Activated T-cell treated with anti-CD3 and anti-CD28 coated beads, Interleukin-2, amount 50 U/mL, for 24 hours (primary cell): ENCODE data around the gene GSTK1.
A peak's percentile ranks its signal among the peaks of the same experiment; 100 is the strongest.

Source experiments
- DNase-seq: peaks from one replicate; pipeline ENCODE4 v3.0.0-alpha.2; 2020
- H3K27ac Mint-ChIP-seq: 2 replicates; pipeline ENCODE4 v1.8.0; 2020; ENCODE audit warnings: mild to moderate bottlenecking, mixed read lengths
- H3K27me3 Mint-ChIP-seq: 2 replicates; pipeline ENCODE4 v1.8.0; 2020; ENCODE audit warnings: mixed read lengths
- H3K36me3 Mint-ChIP-seq: 2 replicates; pipeline ENCODE4 v1.8.0; 2020; ENCODE audit warnings: low read depth, mixed read lengths
- H3K4me1 Mint-ChIP-seq: 2 replicates; pipeline ENCODE4 v1.8.0; 2020; ENCODE audit warnings: low read depth, mixed read lengths
- H3K4me3 Mint-ChIP-seq: 2 replicates; pipeline ENCODE4 v1.8.0; 2020; ENCODE audit warnings: mild to moderate bottlenecking, moderate library complexity, mixed read lengths
- H3K9me3 Mint-ChIP-seq: 2 replicates; pipeline ENCODE4 v1.8.0; 2020; ENCODE audit warnings: mixed read lengths

Gene GSTK1

GRCh38 chr7:143230602-143231457, 32.4 kb upstream of the GSTK1 start:
- peaks cover 6% of the 10 kb centered on the region for H3K9me3 Mint-ChIP-seq
- no peak overlapping the region for H3K27ac Mint-ChIP-seq
- no peaks in the 10 kb centered on the region for H3K4me1 Mint-ChIP-seq
- no peak overlapping the region for H3K4me3 Mint-ChIP-seq
- H3K36me3 Mint-ChIP-seq, result no peaks in the 10 kb centered on the region
- DNase-seq, result no peak
- no peaks in the 10 kb centered on the region for H3K27me3 Mint-ChIP-seq

GRCh38 chr7:143233816-143234532, 29.3 kb upstream of the GSTK1 start:
- H3K4me3 Mint-ChIP-seq, result no peak overlapping the region
- H3K36me3 Mint-ChIP-seq, result no peaks in the 10 kb centered on the region
- H3K4me1 Mint-ChIP-seq, result no peaks in the 10 kb centered on the region
- no peaks in the 10 kb centered on the region for H3K27me3 Mint-ChIP-seq
- H3K27ac Mint-ChIP-seq, result no peak overlapping the region
- DNase-seq, result no peak
- H3K9me3 Mint-ChIP-seq, result peaks cover 21% of the 10 kb centered on the region

DNA sequence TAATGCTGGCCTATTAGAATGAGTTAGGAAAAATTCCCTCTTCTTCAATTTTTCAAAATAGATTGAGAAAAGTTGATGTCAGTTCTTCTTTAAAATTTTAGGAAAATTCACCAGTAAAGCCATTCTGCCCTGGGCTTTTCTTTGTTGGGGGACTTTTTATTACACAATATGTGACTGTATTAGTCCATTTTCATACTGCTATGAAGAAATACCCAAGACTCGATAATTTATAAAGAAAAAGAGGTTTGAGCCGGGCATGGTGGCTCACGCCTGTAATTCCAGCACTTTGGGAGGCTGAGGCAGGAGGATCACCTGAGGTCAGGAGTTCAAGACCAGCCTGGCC, 28.7 kb upstream of the GSTK1 start:
- Mint-ChIP-seq H3K27ac (no peak overlapping the region), H3K4me1 (no peaks in the 10 kb centered on the region)

DNA sequence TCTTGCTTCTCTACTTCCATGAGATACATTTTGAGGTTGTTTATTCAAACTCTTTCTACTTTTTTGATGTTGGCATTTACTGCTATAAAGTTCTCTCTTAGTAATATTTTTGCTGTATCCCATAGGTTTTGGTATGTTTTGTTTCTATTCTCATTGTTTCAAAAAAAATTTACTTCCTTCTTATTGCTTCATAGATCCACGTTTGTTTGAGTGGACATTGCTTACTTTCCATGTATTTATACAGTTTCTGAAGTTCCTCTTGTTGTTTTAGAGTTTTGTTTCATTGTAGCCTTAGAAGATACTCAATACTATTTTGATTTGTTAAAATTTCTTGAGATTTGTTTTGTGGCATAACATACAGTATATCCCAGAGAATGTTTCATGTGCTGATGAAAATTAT, 27.7 kb upstream of the GSTK1 start:
- Mint-ChIP-seq H3K4me3 (no peak overlapping the region), H3K36me3 (no peaks in the 10 kb centered on the region), H3K27me3 (no peaks in the 10 kb centered on the region), H3K4me1 (peaks cover 5% of the 10 kb centered on the region), H3K9me3 (peaks cover 21% of the 10 kb centered on the region), H3K27ac (no peak overlapping the region)
- DNase-seq, result no peak

More for the DNA sequence above, 28.7 kb upstream of the GSTK1 start:
- no peak for DNase-seq
- no peak overlapping the region for H3K4me3 Mint-ChIP-seq
- no peaks in the 10 kb centered on the region for H3K27me3 Mint-ChIP-seq
- peaks cover 21% of the 10 kb centered on the region for H3K9me3 Mint-ChIP-seq
- no peaks in the 10 kb centered on the region for H3K36me3 Mint-ChIP-seq

DNA sequence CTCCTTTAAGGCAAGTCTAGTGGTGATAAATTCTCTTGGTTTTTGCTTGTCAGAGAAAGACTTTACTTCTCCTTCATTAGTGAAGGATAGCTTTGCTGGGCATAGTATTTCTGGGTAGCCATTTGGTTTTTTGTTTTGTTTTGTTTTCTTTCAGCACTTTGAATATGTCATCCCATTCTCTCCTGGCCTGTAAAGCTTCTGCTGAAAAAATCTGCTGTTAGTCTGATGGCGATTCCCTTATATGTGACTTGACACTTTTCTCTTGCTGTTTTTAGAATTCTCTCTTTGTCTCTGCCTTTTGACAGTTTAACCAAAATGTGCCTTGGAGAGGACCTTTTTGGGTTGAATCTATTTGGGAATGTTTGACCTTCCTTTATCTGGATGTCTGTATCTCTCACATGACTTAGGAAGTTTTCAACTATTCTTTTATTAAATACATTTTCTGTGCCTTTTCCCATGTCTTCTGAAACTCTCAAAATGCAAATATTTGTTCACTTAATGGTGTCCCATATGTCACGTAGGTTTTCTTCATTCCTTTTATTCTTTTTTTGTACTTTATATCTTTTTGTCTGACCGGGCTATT, 26.7 kb upstream of the GSTK1 start:
- Mint-ChIP-seq H3K36me3 (no peaks in the 10 kb centered on the region), H3K27ac (no peak overlapping the region), H3K4me1 (peaks cover 10% of the 10 kb centered on the region), H3K4me3 (no peak overlapping the region), H3K27me3 (no peaks in the 10 kb centered on the region), H3K9me3 (peaks cover 21% of the 10 kb centered on the region)
- DNase-seq, result no peak

GRCh38 chr7:143237366-143237765, 25.9 kb upstream of the GSTK1 start:
- H3K27ac Mint-ChIP-seq, result no peak overlapping the region

DNA sequence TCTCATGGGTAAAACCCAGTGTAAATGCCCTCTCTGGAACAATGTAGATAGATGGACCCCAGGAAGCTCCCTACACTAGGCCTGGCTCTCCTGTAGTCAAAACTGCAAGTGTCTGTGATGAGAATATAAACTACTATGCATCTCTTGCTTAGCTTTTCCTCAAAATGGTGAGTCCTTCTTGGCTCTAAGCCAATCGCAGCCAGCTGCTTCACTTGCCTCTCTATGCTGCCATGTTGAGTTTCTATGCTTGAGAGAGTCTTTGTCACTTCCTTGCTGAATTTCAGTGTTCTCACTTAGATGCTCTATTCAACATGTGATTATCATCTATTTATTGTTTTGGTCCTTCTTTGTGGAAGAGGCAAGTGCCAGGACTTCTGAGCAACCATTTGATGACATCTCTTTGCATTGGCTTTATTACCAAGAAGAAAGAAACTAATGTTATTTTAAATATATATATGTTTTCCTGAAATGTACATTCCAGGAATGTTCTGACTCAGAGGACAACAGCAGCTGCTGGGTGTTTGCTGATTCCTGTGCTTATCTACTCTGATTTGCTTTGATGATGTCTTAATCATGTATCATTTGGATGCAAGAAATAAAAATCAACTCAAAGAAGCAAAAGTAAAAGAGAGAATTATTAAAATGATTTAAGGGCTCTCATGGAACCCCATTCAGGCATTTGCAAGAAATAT, 24.8 kb upstream of the GSTK1 start:
- Mint-ChIP-seq H3K4me1 (peaks cover 11% of the 10 kb centered on the region), H3K36me3 (no peaks in the 10 kb centered on the region), H3K9me3 (peaks cover 21% of the 10 kb centered on the region), H3K27me3 (no peaks in the 10 kb centered on the region), H3K27ac (no peak overlapping the region), H3K4me3 (no peak overlapping the region)
- no peak for DNase-seq

More at GRCh38 chr7:143237366-143237765, 25.9 kb upstream of the GSTK1 start:
- Mint-ChIP-seq H3K27me3 (no peaks in the 10 kb centered on the region), H3K4me3 (no peak overlapping the region), H3K36me3 (no peaks in the 10 kb centered on the region), H3K9me3 (peaks cover 21% of the 10 kb centered on the region), H3K4me1 (peaks cover 10% of the 10 kb centered on the region)
- no peak for DNase-seq

DNA sequence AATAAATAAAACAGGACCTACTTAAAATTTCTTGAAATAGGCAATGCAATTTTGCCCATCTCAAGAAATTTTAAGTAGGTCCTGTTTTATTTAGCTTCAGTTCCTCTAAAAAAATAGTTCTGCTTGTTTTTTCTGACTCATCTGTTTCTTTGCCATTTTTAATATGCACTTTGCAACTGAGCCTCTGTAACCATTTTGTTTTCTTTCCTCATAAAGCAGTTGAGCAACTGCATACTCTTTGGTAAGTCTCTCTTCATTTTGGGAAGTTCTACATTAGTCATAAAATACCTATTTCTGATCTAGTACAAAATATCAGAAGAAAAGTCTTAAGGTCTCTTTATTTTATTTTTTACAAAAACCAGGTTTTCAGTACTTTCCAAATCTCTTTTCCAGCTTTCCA, 23.4 kb upstream of the GSTK1 start:
- no peak for DNase-seq
- Mint-ChIP-seq H3K4me3 (no peak overlapping the region), H3K27ac (peak overlapping the region; percentile 41), H3K27me3 (no peaks in the 10 kb centered on the region), H3K4me1 (peaks cover 24% of the 10 kb centered on the region), H3K9me3 (peaks cover 21% of the 10 kb centered on the region), H3K36me3 (no peaks in the 10 kb centered on the region)

- peak overlapping the region; percentile 41 for H3K27ac Mint-ChIP-seq
- peaks cover 31% of the 10 kb centered on the region for H3K4me1 Mint-ChIP-seq
- no peaks in the 10 kb centered on the region for H3K27me3 Mint-ChIP-seq
- peak; percentile 64 for DNase-seq
- peaks cover 17% of the 10 kb centered on the region for H3K9me3 Mint-ChIP-seq
- no peaks in the 10 kb centered on the region for H3K36me3 Mint-ChIP-seq
- H3K4me3 Mint-ChIP-seq, result no peak overlapping the region
Measured at GRCh38 chr7:143240291-143241168, 22.7 kb upstream of the GSTK1 start.

DNA sequence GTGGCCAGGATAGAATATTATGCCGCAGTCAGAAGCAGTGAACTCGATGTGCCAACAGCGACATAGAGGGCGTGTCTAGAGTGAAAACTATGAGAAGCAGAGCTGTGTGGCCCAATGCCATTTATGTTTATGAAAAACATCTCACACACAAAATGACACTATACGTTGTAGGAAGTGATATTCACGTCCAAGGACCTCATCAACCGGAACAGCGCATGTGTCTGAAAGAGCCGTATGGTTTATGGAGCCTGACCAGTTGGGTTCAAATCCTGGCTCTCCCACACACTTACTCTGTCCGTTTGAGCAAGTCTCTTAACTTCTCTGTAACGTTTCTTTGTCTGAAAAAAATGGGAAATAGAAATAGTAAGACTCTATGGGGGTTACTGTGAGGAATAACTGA, 20.9 kb upstream of the GSTK1 start:
- no peaks in the 10 kb centered on the region for H3K27me3 Mint-ChIP-seq
- H3K9me3 Mint-ChIP-seq, result peaks cover 2% of the 10 kb centered on the region
- peaks cover 48% of the 10 kb centered on the region for H3K4me1 Mint-ChIP-seq
- H3K36me3 Mint-ChIP-seq, result no peaks in the 10 kb centered on the region
- H3K27ac Mint-ChIP-seq, result no peak overlapping the region
- no peak overlapping the region for H3K4me3 Mint-ChIP-seq
- DNase-seq, result no peak

DNA sequence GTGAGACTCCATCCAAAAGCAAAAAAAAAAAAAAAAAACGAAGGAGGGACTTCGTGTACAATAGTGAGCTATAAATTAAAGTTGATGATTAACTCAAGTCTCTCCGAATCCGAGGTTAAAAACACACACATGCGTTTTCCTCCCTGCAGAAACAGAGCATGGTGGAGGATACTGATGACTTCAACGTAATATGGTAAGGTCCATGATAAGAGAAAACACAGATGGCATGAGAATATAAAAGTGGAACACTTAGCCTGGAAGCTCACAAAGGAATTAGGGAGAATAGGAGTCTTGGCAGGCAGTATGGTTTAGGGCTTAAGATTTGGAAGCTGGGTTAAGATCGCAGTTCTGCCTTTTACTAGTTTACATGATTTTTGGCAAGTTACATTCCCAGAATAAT, 20.1 kb upstream of the GSTK1 start:
- H3K36me3 Mint-ChIP-seq, result no peaks in the 10 kb centered on the region
- no peaks in the 10 kb centered on the region for H3K9me3 Mint-ChIP-seq
- H3K27ac Mint-ChIP-seq, result no peak overlapping the region
- no peak for DNase-seq
- peaks cover 52% of the 10 kb centered on the region for H3K4me1 Mint-ChIP-seq
- H3K27me3 Mint-ChIP-seq, result no peaks in the 10 kb centered on the region
- H3K4me3 Mint-ChIP-seq, result no peak overlapping the region

DNA sequence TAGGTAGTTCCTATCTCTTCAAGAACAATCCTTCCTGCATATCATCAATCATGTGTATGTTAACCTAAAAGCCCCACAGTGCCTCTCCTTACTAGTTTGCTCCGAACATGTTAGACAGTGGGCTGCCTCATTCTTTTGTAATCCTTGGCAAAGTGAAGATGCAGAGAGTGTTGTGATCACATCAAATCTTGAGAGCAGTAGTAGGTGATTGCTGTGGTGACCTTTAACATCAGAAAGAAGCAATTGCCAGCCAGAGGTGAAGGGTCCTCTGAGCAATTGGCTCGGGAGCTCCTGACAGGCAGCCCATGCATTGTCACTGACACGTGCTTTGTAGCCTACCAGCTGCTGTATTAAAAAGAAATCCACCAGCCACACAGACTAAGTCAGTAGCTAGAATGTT, 19.6 kb upstream of the GSTK1 start:
- Mint-ChIP-seq H3K4me1 (peaks cover 56% of the 10 kb centered on the region), H3K36me3 (no peaks in the 10 kb centered on the region), H3K4me3 (no peak overlapping the region), H3K27ac (no peak overlapping the region), H3K27me3 (no peaks in the 10 kb centered on the region), H3K9me3 (no peaks in the 10 kb centered on the region)
- no peak for DNase-seq

GRCh38 chr7:143244321-143244720, 18.9 kb upstream of the GSTK1 start:
- H3K27ac Mint-ChIP-seq, result no peak overlapping the region
- DNase-seq, result no peak
- peaks cover 63% of the 10 kb centered on the region for H3K4me1 Mint-ChIP-seq
- no peak overlapping the region for H3K4me3 Mint-ChIP-seq
- no peaks in the 10 kb centered on the region for H3K27me3 Mint-ChIP-seq
- H3K9me3 Mint-ChIP-seq, result peaks cover 2% of the 10 kb centered on the region
- H3K36me3 Mint-ChIP-seq, result peaks cover 2% of the 10 kb centered on the region

DNA sequence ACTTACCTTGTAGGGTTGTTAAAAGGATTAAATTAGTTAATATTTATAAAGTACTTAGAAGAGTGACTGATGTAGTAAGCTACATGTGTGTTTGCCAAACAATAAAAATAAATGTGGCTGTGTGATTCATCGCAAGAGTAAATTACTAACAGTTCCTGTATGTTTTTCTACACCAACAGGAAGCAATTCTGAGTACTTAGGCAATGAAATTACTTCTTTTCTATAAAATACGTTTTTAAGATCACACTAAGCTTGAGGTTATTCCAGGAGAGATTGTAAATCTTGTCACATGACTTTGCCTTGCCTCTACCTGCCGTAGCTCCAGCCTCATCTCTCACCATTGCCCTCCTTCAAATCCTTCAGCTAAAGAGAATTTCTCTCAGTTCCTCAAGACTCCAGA, 18.1 kb upstream of the GSTK1 start:
- peaks cover 2% of the 10 kb centered on the region for H3K9me3 Mint-ChIP-seq
- H3K4me1 Mint-ChIP-seq, result peaks cover 69% of the 10 kb centered on the region
- H3K4me3 Mint-ChIP-seq, result no peak overlapping the region
- no peaks in the 10 kb centered on the region for H3K27me3 Mint-ChIP-seq
- H3K36me3 Mint-ChIP-seq, result peaks cover 2% of the 10 kb centered on the region
- DNase-seq, result no peak
- H3K27ac Mint-ChIP-seq, result peak overlapping the region; percentile 74
